A549 (cell line): ENCODE measurements around the gene GAGE12D.
"Not testable (repeated sequence)": the region's sequence is repeated elsewhere in the genome, so short reads cannot be mapped to it uniquely, and the experiment has no call there.

ENCODE experiments used
- CTCF ChIP-seq: fragments of >200 bp; sonication (Bioruptor Twin); formaldehyde crosslinking; IDR thresholded peaks from 3 replicates; pipeline ENCODE4 v1.5.1; 2016
- FOSL2 ChIP-seq, 2 experiments: fragments of 450-650 bp in 1 of 2; fragments of >200 bp in 1 of 2; sonication (Bioruptor Twin) in 1 of 2; formaldehyde crosslinking; IDR thresholded peaks; 2 replicates each; pipeline versions ENCODE4 v1.5.0 to v1.6.1; 2016 to 2020; ENCODE audit warnings: mild to moderate bottlenecking in 1 of 2, moderate library complexity in 1 of 2
- HMGXB4 ChIP-seq: fragments of 250-450 bp; sonication (Bioruptor Pico); IDR thresholded peaks from 2 replicates; pipeline ENCODE4 v1.5.0; 2021; ENCODE audit warnings: mild to moderate bottlenecking, moderate library complexity, borderline replicate concordance

- TF ChIP-seq FOSL2 (IDR thresholded peaks at IDR 0.05); FOSL2 (CRISPR knock-in tag; IDR thresholded peaks at IDR 0.05); HMGXB4 (CRISPR knock-in tag); CTCF: not testable (repeated sequence)
Measured at GRCh38 chrX:49569152-49569551, 27.6 kb downstream of the GAGE12D start.
